Erythroblast (primary cell): ENCODE data around the gene OTUD1.

Source experiments
- DNase-seq, 2 experiments: peaks; one replicate each; lab custom pipeline; 2025; lab: John Stamatoyannopoulos, UW
- GATA1 ChIP-seq: IDR thresholded peaks from 2 replicates; pipeline ENCODE4 v1.6.1; 2011; ENCODE audit warnings: low read depth, mild to moderate bottlenecking, control low read depth, low read length, moderate library complexity
- POLR2A ChIP-seq: IDR thresholded peaks from 2 replicates; pipeline ENCODE4 v1.6.1; 2011; ENCODE audit warnings: mild to moderate bottlenecking, low read length

OTUD1 gene

GRCh38 chr10:23459308-23459939, 20.5 kb downstream of the OTUD1 start:
- TF ChIP-seq POLR2A (no peak), GATA1 (no peak)
- DNase-seq: no peak

GRCh38 chr10:23461557-23461956, 22.7 kb downstream of the OTUD1 start:
- no peak for DNase-seq
- TF ChIP-seq POLR2A (no peak), GATA1 (no peak)

- TF ChIP-seq POLR2A (no peak), GATA1 (no peak)
Observed at GRCh38 chr10:23467012-23467411, 28.1 kb downstream of the OTUD1 start.

GRCh38 chr10:23467548-23467947, 28.7 kb downstream of the OTUD1 start:
- TF ChIP-seq POLR2A (no peak), GATA1 (no peak)

More at GRCh38 chr10:23467012-23467411, 28.1 kb downstream of the OTUD1 start:
- DNase-seq: no peak

GRCh38 chr10:23469596-23470237, 30.8 kb downstream of the OTUD1 start:
- TF ChIP-seq GATA1 (no peak), POLR2A (no peak)
- no peak for DNase-seq

More at GRCh38 chr10:23467548-23467947, 28.7 kb downstream of the OTUD1 start:
- no peak for DNase-seq

GRCh38 chr10:23472181-23472580, 33.3 kb downstream of the OTUD1 start:
- DNase-seq: no peak
- no peak for TF ChIP-seq POLR2A
- TF ChIP-seq GATA1: no peak

GRCh38 chr10:23474081-23474480, 35.2 kb downstream of the OTUD1 start:
- TF ChIP-seq GATA1 (no peak), POLR2A (no peak)
- DNase-seq: no peak

GRCh38 chr10:23474626-23475025, 35.8 kb downstream of the OTUD1 start:
- no peak for TF ChIP-seq GATA1
- TF ChIP-seq POLR2A: no peak
- no peak for DNase-seq

- DNase-seq: no peak
- TF ChIP-seq POLR2A (no peak), GATA1 (no peak)
Observed at GRCh38 chr10:23478570-23478969, 39.7 kb downstream of the OTUD1 start.

GRCh38 chr10:23479798-23480473, 41.1 kb downstream of the OTUD1 start:
- no peak for DNase-seq
- TF ChIP-seq POLR2A (no peak), GATA1 (no peak)

- no peak for TF ChIP-seq POLR2A
- TF ChIP-seq GATA1: no peak
- no peak for DNase-seq
Observed at GRCh38 chr10:23481363-23481961, 42.6 kb downstream of the OTUD1 start.

GRCh38 chr10:23490115-23490514, 51.2 kb downstream of the OTUD1 start:
- TF ChIP-seq POLR2A (no peak), GATA1 (no peak)
- DNase-seq: no peak
